Ovary (tissue), 3 donors: Measurements from ENCODE around the gene SHBG.

Experiments used
- POLR2A ChIP-seq: fragments of 450-650 bp; IDR thresholded peaks from one replicate; pipeline ENCODE4 v1.6.1; 2017; ENCODE audit warnings: antibody characterized with exemption, mild to moderate bottlenecking, moderate library complexity
- TF ChIP-seq, protein P1 (sequence below), 3 donors: fragments of 450-650 bp in 2 of 3; fragments of 200-600 bp in 1 of 3; IDR thresholded peaks; one replicate each; pipeline versions ENCODE4 v1.5.1 to v1.8.0; 2016 to 2022; ENCODE audit warnings: antibody characterized with exemption in 3 of 3, mild to moderate bottlenecking in 1 of 3
- donor health status: DM: no; HTN: no; CAD: no.

DNA sequence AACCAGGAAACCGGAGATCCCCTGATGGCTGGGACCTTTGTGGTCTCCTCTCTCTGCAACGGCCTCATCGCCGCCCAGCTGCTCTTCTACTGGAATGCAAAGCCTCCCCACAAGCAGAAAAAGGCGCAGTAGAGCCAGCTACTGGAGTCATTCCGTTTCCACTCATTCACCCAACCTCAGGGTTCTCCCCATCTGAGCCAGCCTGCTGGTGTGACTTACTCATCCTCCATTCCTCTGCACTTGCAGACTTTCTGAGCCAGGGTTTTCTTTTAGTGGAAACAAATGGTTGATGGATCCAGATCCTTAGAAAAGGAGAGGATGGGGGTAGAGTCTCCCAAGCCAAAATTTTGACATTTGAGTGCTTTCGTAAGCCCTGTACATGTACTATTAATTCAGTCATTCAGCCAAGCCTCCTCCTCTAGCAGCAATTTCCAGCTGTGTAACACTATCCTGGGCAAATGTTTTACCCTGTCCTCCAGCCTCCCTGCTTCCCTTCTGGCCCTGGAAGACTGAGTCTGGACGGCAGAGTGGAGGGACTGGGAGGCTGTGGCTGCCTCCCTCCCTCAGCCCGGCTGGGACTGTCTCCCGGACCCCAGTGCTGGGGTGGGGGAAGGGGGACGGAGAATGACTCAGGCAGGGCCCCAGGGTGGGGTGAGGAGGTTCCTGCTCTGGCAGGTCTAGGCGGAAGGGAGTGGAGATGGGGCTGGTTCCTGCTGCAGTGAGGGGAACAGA is 42.3 kb upstream of the SHBG start:
- TF ChIP-seq, protein P1, sequence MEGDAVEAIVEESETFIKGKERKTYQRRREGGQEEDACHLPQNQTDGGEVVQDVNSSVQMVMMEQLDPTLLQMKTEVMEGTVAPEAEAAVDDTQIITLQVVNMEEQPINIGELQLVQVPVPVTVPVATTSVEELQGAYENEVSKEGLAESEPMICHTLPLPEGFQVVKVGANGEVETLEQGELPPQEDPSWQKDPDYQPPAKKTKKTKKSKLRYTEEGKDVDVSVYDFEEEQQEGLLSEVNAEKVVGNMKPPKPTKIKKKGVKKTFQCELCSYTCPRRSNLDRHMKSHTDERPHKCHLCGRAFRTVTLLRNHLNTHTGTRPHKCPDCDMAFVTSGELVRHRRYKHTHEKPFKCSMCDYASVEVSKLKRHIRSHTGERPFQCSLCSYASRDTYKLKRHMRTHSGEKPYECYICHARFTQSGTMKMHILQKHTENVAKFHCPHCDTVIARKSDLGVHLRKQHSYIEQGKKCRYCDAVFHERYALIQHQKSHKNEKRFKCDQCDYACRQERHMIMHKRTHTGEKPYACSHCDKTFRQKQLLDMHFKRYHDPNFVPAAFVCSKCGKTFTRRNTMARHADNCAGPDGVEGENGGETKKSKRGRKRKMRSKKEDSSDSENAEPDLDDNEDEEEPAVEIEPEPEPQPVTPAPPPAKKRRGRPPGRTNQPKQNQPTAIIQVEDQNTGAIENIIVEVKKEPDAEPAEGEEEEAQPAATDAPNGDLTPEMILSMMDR (IDR thresholded peaks at IDR 0.05) = no peak
- no peak for TF ChIP-seq POLR2A
